Muscle layer of duodenum (tissue), 2 donors: ENCODE data around the gene KRT40.

Source experiments
- H3K27ac ChIP-seq: one replicate; pipeline ENCODE4 v1.7.0; 2013; ENCODE audit warnings: mild to moderate bottlenecking, low read length
- H3K27me3 ChIP-seq: one replicate; pipeline ENCODE4 v1.7.0; 2013; ENCODE audit warnings: low read depth, mild to moderate bottlenecking, control low read depth, low read length
- H3K36me3 ChIP-seq, 2 donors: one replicate each; pipeline ENCODE4 v1.7.0; 2013; ENCODE audit warnings: low read length in 2 of 2, control low read depth in 1 of 2, mild to moderate bottlenecking in 1 of 2; ENCODE audit not compliant: insufficient read depth in 2 of 2, control insufficient read depth in 1 of 2
- H3K4me1 ChIP-seq, 2 donors: one replicate each; pipeline ENCODE4 v1.7.0; 2013; ENCODE audit warnings: low read length in 2 of 2, mild to moderate bottlenecking in 2 of 2, control low read depth in 1 of 2, moderate library complexity in 1 of 2; ENCODE audit not compliant: insufficient read depth in 2 of 2, control insufficient read depth in 1 of 2
- H3K4me3 ChIP-seq, 2 donors: one replicate each; pipeline ENCODE4 v1.7.0; 2013; ENCODE audit warnings: low read length in 2 of 2, low read depth in 1 of 2, mild to moderate bottlenecking in 1 of 2
- H3K9me3 ChIP-seq, 2 donors: one replicate each; pipeline ENCODE4 v1.7.0; 2013; ENCODE audit warnings: low read length in 2 of 2, control low read depth in 1 of 2, mild to moderate bottlenecking in 1 of 2; ENCODE audit not compliant: control insufficient read depth in 1 of 2
- donor health status: healthy.

Gene KRT40

DNA sequence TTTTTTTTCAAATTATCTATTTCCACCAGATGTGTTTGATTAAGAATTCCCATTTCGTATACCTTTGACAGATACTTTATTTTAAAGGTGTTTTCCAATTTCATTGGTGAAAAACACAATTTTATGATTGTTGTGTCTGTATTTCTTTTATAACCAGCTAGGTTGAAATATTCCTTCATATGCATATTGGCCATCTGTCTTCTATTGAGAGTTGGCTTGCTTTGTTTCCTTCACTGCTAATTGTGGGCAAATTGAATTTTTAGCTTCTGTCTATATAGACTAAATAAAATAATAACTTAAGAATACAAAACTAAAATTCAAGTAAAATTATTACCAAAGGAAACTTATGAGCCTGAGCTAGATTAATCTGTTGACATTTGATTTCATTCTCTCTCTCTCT lies 11.0 kb upstream of the KRT40 start:
- no peaks in the 10 kb centered on the region for H3K4me1 ChIP-seq
- H3K27me3 ChIP-seq: no peaks in the 10 kb centered on the region
- H3K27ac ChIP-seq: no peak overlapping the region
- H3K4me3 ChIP-seq: no peak overlapping the region
- H3K36me3 ChIP-seq: no peaks in the 10 kb centered on the region
- H3K9me3 ChIP-seq: no peaks in the 10 kb centered on the region

DNA sequence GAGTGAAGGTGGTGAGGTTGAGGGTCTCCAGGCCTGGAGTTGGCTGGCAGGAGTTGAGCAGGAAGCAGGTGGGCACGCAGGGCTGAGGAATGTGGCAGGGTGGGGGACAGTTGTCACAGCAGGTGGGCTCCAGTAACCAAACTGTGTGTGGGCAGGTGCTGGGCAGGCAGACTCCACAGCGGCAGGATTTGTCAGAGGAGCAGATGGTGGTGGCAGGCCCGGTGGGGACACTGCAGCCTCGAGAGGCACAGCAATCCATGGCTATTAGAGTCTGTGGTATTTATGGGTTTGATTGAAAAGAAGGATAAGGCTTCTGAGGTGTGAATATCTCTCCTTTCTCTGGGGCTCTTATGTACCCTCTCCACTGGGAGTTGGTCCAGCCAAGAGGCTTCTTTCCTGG lies 9.7 kb upstream of the KRT40 start, which contains the start of gene KRTAP3-3:
TSS of gene KRTAP3-3 (minus strand) at position 326 of the 400 bp plus-strand sequence. CDS start at position 259, 67 bp downstream.
- no peak within 1 kb of the TSS for H3K27ac ChIP-seq

DNA sequence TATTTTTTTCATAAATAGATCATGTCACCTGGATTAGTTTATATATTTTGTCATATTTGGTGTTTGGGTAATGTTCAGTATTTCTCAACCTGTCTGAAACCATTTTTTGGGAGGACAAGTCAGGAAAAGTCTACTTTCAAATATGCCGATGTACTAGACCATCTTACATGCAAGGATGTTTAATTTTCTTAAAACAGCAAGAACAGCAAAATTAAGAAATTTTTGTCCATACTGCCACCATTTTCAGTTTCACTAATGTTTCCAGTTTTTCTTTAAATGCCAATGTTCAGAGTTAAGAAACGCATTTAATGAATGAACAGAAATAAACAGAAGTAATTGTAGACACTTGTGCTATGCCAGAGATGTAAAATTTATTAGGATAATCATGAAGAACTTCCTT lies 9.0 kb upstream of the KRT40 start:
- no peaks in the 10 kb centered on the region for H3K27me3 ChIP-seq
- no peaks in the 10 kb centered on the region for H3K9me3 ChIP-seq
- H3K36me3 ChIP-seq: no peaks in the 10 kb centered on the region
- no peak overlapping the region for H3K4me3 ChIP-seq
- no peaks in the 10 kb centered on the region for H3K4me1 ChIP-seq
- no peak overlapping the region for H3K27ac ChIP-seq

More for the DNA sequence above, 9.7 kb upstream of the KRT40 start, which contains the start of gene KRTAP3-3:
- Histone ChIP-seq H3K27me3 (no peaks in the 10 kb centered on the region), H3K36me3 (no peaks in the 10 kb centered on the region), H3K4me3 (no peak within 1 kb of the TSS), H3K9me3 (no peaks in the 10 kb centered on the region), H3K4me1 (no peaks in the 10 kb centered on the region)

DNA sequence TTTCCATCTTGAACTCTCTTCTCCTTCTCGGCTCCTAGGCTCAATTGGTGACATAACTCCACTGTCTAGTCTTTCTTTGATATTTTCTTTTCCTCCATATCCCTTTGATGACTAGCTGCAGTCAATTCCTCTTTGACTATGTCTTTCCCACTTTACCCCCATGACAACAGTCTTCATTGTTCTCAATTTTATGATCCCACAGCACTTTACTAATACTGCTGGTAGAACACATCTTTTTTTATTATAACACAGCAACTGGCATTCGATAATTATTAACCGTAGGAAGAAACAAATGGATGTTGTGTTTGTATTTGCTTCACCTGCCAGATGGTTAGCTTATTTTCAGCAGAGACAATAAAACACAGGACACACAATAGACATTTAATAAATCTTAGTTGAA lies 8.5 kb upstream of the KRT40 start:
- Histone ChIP-seq H3K4me1 (no peaks in the 10 kb centered on the region), H3K27me3 (no peaks in the 10 kb centered on the region), H3K9me3 (no peaks in the 10 kb centered on the region), H3K36me3 (no peaks in the 10 kb centered on the region), H3K27ac (no peak overlapping the region), H3K4me3 (no peak overlapping the region)

DNA sequence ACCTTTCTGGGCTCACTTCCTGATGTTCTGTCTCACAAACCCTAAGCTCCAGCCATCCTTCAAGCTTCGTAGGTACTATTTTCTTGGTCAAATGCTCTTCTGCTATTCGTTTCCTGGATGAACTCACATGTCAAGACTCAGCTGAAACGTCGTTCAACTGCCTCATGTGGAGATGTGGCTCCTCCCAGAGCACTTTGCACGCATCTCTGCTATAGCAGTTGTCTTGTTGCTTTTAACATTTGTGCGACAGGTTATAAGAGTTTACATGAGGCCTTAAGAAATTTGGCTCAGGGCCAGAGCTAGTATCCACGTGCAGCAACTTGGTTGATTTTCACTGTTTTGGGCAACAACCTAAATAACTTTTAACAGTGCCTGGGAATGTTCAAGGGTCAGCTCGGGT lies 2.8 kb upstream of the KRT40 start:
- Histone ChIP-seq H3K4me3 (no peak overlapping the region), H3K9me3 (no peaks in the 10 kb centered on the region), H3K4me1 (no peaks in the 10 kb centered on the region), H3K27me3 (no peaks in the 10 kb centered on the region), H3K36me3 (no peaks in the 10 kb centered on the region), H3K27ac (no peak overlapping the region)

DNA sequence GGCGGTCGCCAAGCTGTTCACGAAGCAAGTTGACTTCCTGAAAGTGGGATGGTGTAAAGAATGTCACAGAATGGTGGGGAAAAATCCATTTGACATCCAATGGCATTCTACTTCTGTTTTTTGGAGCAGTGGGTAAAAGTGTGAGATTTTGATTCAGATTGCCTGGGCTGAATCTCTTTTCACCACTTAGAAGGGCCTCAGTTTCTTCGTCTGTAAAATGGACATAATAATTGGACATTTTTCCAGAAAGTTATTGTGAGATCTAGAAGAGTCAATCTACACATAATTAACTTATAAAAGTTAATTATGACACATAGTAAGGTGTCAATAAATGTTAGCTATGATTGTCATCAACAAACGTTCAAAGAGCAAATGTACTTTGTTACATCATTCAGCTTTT lies 3.0 kb downstream of the KRT40 start:
- H3K9me3 ChIP-seq: no peaks in the 10 kb centered on the region
- no peak overlapping the region for H3K27ac ChIP-seq
- no peaks in the 10 kb centered on the region for H3K36me3 ChIP-seq
- H3K27me3 ChIP-seq: no peaks in the 10 kb centered on the region
- no peak overlapping the region for H3K4me3 ChIP-seq
- H3K4me1 ChIP-seq: peaks cover 0 to 7% of the 10 kb centered on the region in 2 donors

DNA sequence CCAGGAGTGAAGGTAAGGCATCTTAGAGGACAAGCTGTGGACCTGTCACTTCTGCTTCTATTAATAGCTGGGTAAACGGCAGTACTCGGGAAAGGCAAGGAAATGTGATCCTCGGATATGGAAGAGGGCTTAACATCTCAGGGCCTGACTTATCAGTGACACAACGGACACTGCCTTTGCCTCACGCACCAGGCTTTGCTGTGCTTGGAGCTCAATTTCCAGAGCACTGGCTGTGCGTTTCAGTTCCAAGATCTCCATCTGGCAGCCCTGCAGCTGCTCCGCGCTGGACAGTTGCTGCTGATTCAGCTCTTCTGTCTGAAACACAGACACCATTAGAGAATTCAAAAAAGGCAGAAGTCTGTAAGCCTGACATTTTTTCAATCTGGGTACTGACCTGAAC lies 3.5 kb downstream of the KRT40 start:
- H3K27ac ChIP-seq: no peak overlapping the region

DNA sequence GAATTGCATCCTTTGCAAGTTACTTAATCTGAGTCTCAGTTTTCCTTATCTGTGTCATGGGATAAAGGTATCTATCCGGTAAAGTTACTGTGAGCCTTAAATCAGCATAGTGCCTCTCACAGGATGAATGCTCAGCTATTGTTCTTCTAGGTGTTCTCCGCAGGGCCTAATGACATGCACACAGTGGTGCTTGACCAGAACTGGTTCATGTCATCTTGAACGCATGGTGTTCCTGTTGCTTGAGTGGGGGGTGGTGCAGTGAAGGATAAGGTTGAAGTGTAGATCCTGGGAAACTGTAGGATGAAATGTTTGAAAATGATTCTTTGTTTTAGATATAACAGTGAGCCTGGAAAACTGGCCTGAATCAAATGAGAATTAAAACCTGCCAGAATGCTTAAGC lies 4.0 kb downstream of the KRT40 start:
- Histone ChIP-seq H3K4me1 (peaks cover 0 to 7% of the 10 kb centered on the region in 2 donors), H3K27me3 (no peaks in the 10 kb centered on the region), H3K4me3 (no peak overlapping the region), H3K9me3 (no peaks in the 10 kb centered on the region), H3K36me3 (no peaks in the 10 kb centered on the region), H3K27ac (no peak overlapping the region)

More for the DNA sequence above, 3.5 kb downstream of the KRT40 start:
- Histone ChIP-seq H3K4me1 (peaks cover 0 to 7% of the 10 kb centered on the region in 2 donors), H3K4me3 (no peak overlapping the region), H3K36me3 (no peaks in the 10 kb centered on the region), H3K9me3 (no peaks in the 10 kb centered on the region), H3K27me3 (no peaks in the 10 kb centered on the region)

DNA sequence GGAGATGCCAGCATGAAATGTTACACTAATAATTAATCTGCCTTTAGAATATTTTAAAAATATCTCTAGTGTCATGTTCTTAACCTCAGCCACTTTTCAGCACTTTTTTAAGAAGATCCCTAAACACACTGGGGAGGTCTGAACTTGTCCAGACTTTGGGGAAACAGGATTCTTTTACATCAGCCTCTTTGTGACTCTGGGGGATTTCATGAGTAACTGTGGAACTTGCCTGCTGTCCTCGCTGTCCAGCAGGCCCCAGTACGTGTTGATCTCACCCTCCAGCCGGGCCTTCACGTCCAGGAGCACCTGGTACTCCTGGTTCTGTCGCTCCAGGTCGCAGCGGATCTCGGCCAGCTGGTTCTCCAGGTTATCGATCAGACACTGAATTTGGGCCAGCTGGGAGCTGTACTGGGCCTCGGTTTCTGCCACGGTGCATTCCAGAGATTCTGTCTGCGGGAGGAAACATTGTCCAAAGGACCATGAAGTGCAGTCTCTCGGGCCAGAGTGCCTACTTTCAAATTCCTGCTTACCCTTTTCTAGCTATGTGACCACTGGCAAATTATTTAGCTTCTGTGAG lies 5.5 kb downstream of the KRT40 start:
- Histone ChIP-seq H3K4me3 (no peak overlapping the region), H3K36me3 (no peaks in the 10 kb centered on the region), H3K4me1 (peaks cover 0 to 7% of the 10 kb centered on the region in 2 donors), H3K27ac (no peak overlapping the region), H3K27me3 (no peaks in the 10 kb centered on the region), H3K9me3 (no peaks in the 10 kb centered on the region)

DNA sequence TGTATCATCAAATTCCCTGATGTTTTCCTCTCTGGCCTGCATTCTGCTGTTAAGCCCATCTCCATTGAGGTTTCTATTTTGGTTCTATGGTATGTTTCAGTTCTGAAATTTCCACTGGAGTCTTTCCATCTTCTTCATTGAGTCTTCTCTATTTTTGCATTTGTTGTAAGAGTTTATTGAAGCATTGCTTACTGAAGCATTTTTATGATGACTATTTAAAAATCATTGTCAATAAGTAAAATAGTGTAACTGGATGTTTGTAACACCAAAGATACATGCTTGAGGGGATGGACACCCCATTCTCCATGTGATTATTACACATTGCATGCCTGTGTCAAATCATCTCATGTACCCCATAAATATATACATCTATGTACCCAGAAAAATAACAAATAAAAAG lies 8.6 kb downstream of the KRT40 start:
- no peak overlapping the region for H3K27ac ChIP-seq
- no peak overlapping the region for H3K4me3 ChIP-seq
- H3K36me3 ChIP-seq: no peaks in the 10 kb centered on the region
- peaks cover 0 to 1% of the 10 kb centered on the region in 2 donors for H3K4me1 ChIP-seq
- no peaks in the 10 kb centered on the region for H3K27me3 ChIP-seq
- H3K9me3 ChIP-seq: no peaks in the 10 kb centered on the region

DNA sequence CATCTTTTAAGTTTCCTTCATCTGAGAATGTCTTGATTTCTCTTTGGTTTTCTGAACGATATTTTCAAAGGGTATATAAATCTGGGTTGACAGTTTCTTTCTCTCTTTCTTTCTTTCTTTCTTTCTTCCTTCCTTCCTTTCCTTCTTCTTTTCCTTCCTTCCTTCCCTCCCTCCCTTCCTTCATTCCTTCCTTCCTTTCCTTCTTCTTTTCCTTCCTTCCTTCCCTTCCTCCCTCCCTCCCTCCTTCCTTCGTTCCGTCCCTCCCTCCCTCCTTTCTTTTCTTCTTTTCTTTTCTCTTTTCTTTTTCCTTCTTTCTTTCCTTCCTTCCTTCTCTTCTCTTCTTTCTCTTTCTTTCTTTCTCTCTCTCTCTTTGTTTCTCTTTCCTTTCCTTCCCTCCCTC lies 9.8 kb downstream of the KRT40 start:
- H3K9me3 ChIP-seq: no peaks in the 10 kb centered on the region
- no peak overlapping the region for H3K27ac ChIP-seq
- no peak overlapping the region for H3K4me3 ChIP-seq
- H3K4me1 ChIP-seq: no peaks in the 10 kb centered on the region
- H3K27me3 ChIP-seq: no peaks in the 10 kb centered on the region
- H3K36me3 ChIP-seq: no peaks in the 10 kb centered on the region

DNA sequence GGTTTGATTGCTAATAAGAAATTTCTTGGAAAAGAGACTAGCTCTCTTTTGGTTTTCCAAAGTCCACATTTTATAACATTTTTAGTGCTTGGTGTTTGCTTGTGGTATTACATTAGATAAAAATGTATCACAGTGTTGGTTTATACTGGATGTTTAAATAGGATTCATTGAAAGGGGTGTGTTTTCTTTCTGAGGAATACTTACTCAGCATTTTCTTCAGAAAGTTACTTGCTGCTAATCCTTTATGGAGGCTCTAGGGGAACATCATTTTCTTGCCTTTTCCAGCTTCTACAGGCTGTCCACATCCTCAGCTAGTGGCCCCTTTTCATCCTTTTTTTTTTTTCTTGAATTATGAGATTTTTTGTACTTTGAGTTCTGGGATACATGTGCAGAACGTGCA lies 16.5 kb downstream of the KRT40 start:
- Histone ChIP-seq H3K27ac (no peak overlapping the region), H3K27me3 (no peaks in the 10 kb centered on the region), H3K4me3 (no peak overlapping the region), H3K36me3 (no peaks in the 10 kb centered on the region), H3K4me1 (no peaks in the 10 kb centered on the region), H3K9me3 (no peaks in the 10 kb centered on the region)
